ENCODE data around the gene TULP4.

Gene TULP4

DNA sequence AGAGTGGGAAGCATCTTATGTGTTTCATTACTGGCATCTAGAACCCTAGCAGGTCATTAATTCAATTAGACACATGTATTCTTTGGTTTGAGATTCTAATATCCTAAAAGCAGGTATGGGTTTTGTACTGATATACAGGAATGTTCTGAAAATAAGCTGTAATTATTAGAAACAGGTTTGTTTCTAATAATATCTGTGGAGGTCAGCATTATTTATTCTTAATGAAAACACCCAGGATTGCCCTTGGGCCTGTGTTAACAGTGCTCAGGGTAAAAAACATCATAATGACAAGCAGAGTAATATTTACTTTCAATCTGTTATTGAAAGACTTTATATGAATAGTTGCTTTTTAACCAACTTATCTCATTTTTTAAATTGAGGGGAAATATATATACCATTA lies 8.0 kb upstream of the TULP4 start:
- no peak for DNase-seq
- no peak overlapping the region for H3K18ac ChIP-seq (ENCODE audit: low read length)
- H2AK5ac ChIP-seq (ENCODE audit: low read length) = no peak overlapping the region
- no peak overlapping the region for H2BK15ac ChIP-seq (replicated peaks; ENCODE audit: low read depth)
- H4K8ac ChIP-seq (ENCODE audit: low read depth, low read length) = no peak overlapping the region
- H3K9ac ChIP-seq (ENCODE audit: low read length) = no peak overlapping the region
- H3K23ac ChIP-seq (ENCODE audit: low read length) = no peak overlapping the region
- no peak overlapping the region for H3K4ac ChIP-seq (ENCODE audit: low read depth, low read length)
- no peaks in the 10 kb centered on the region for H3K79me1 ChIP-seq (ENCODE audit: low read length)
- no peak overlapping the region for H2BK120ac ChIP-seq (ENCODE audit: low read depth, low read length)
- no peak overlapping the region for H3K56ac ChIP-seq (ENCODE audit: low read length)
- no peaks in the 10 kb centered on the region for H3K79me2 ChIP-seq (ENCODE audit: control insufficient read depth, insufficient read depth, low read length)
- no peaks in the 10 kb centered on the region for H3K4me1 ChIP-seq (ENCODE audit: control insufficient read depth, low read depth, low read length)
- H3K4me2 ChIP-seq (ENCODE audit: low read length) = no peak overlapping the region
- H3K4me3 ChIP-seq (ENCODE audit: low read length) = no peak overlapping the region
- no peak overlapping the region for H3K27ac ChIP-seq (ENCODE audit: low read depth, low read length)
- no peak overlapping the region for H4K5ac ChIP-seq (ENCODE audit: low read length)
- H2BK5ac ChIP-seq (ENCODE audit: low read length) = no peak overlapping the region
- H3K27me3 ChIP-seq (ENCODE audit: insufficient read depth, low read length, poor library complexity) = no peaks in the 10 kb centered on the region
- H3K36me3 ChIP-seq (ENCODE audit: control insufficient read depth, insufficient read depth, low read length) = no peaks in the 10 kb centered on the region

- Histone ChIP-seq H3K4ac (ENCODE audit: low read depth, low read length) (no peak overlapping the region), H3K36me3 (ENCODE audit: control insufficient read depth, insufficient read depth, low read length) (no peaks in the 10 kb centered on the region)
- WGBS (ENCODE audit: extremely low coverage, insufficient coverage, low lambda C conversion rate) = no CpG with 5 or more reads among the region's 5 CpGs
Measured at GRCh38 chr6:158309814-158310213, 2.5 kb upstream of the TULP4 start.

GRCh38 chr6:158311193-158311592 lies 1.1 kb upstream of the TULP4 start:
- no peak overlapping the region for H3K56ac ChIP-seq (ENCODE audit: low read length)

More at GRCh38 chr6:158309814-158310213, 2.5 kb upstream of the TULP4 start:
- H2BK120ac ChIP-seq (ENCODE audit: low read depth, low read length) = no peak overlapping the region
- no peak overlapping the region for H4K5ac ChIP-seq (ENCODE audit: low read length)
- no peaks in the 10 kb centered on the region for H3K4me1 ChIP-seq (ENCODE audit: control insufficient read depth, low read depth, low read length)
- H3K4me3 ChIP-seq (ENCODE audit: low read length) = no peak overlapping the region
- H3K18ac ChIP-seq (ENCODE audit: low read length) = no peak overlapping the region
- no peaks in the 10 kb centered on the region for H3K27me3 ChIP-seq (ENCODE audit: insufficient read depth, low read length, poor library complexity)
- H4K8ac ChIP-seq (ENCODE audit: low read depth, low read length) = no peak overlapping the region
- no peak for DNase-seq
- H3K4me2 ChIP-seq (ENCODE audit: low read length) = no peak overlapping the region
- no peak overlapping the region for H2AK5ac ChIP-seq (ENCODE audit: low read length)
- H2BK5ac ChIP-seq (ENCODE audit: low read length) = no peak overlapping the region
- H2BK15ac ChIP-seq (replicated peaks; ENCODE audit: low read depth) = no peak overlapping the region
- H3K23ac ChIP-seq (ENCODE audit: low read length) = no peak overlapping the region
- H3K79me2 ChIP-seq (ENCODE audit: control insufficient read depth, insufficient read depth, low read length) = no peaks in the 10 kb centered on the region
- no peak overlapping the region for H3K56ac ChIP-seq (ENCODE audit: low read length)
- no peak overlapping the region for H3K27ac ChIP-seq (ENCODE audit: low read depth, low read length)
- no peaks in the 10 kb centered on the region for H3K79me1 ChIP-seq (ENCODE audit: low read length)
- no peak overlapping the region for H3K9ac ChIP-seq (ENCODE audit: low read length)

GRCh38 chr6:158311626-158312025 lies 639 bp upstream of the TULP4 start:
- Histone ChIP-seq H4K5ac (ENCODE audit: low read length) (no peak overlapping the region), H3K36me3 (ENCODE audit: control insufficient read depth, insufficient read depth, low read length) (no peaks in the 10 kb centered on the region), H2BK15ac (replicated peaks; ENCODE audit: low read depth) (no peak overlapping the region), H3K18ac (ENCODE audit: low read length) (no peak overlapping the region), H3K4me3 (ENCODE audit: low read length) (no peak overlapping the region), H3K56ac (ENCODE audit: low read length) (no peak overlapping the region), H2BK120ac (ENCODE audit: low read depth, low read length) (no peak overlapping the region), H3K27ac (ENCODE audit: low read depth, low read length) (no peak overlapping the region), H3K4me1 (ENCODE audit: control insufficient read depth, low read depth, low read length) (no peaks in the 10 kb centered on the region), H3K79me2 (ENCODE audit: control insufficient read depth, insufficient read depth, low read length) (peaks cover 1% of the 10 kb centered on the region), H3K4me2 (ENCODE audit: low read length) (no peak overlapping the region), H2AK5ac (ENCODE audit: low read length) (no peak overlapping the region), H3K79me1 (ENCODE audit: low read length) (peaks cover 1% of the 10 kb centered on the region), H2BK5ac (ENCODE audit: low read length) (no peak overlapping the region), H3K9ac (ENCODE audit: low read length) (no peak overlapping the region), H3K4ac (ENCODE audit: low read depth, low read length) (no peak overlapping the region), H3K27me3 (ENCODE audit: insufficient read depth, low read length, poor library complexity) (no peaks in the 10 kb centered on the region), H3K23ac (ENCODE audit: low read length) (no peak overlapping the region), H4K8ac (ENCODE audit: low read depth, low read length) (no peak overlapping the region)
- DNase-seq = no peak
- WGBS (ENCODE audit: extremely low coverage, insufficient coverage, low lambda C conversion rate) = no CpG with 5 or more reads among the region's 4 CpGs

More at GRCh38 chr6:158311193-158311592, 1.1 kb upstream of the TULP4 start:
- H3K79me2 ChIP-seq (ENCODE audit: control insufficient read depth, insufficient read depth, low read length) = no peaks in the 10 kb centered on the region
- no CpG with 5 or more reads among the region's 8 CpGs for WGBS (ENCODE audit: extremely low coverage, insufficient coverage, low lambda C conversion rate)
- no peaks in the 10 kb centered on the region for H3K79me1 ChIP-seq (ENCODE audit: low read length)
- no peak overlapping the region for H3K4ac ChIP-seq (ENCODE audit: low read depth, low read length)
- H3K18ac ChIP-seq (ENCODE audit: low read length) = no peak overlapping the region
- H3K4me1 ChIP-seq (ENCODE audit: control insufficient read depth, low read depth, low read length) = no peaks in the 10 kb centered on the region
- no peaks in the 10 kb centered on the region for H3K27me3 ChIP-seq (ENCODE audit: insufficient read depth, low read length, poor library complexity)
- H2BK120ac ChIP-seq (ENCODE audit: low read depth, low read length) = no peak overlapping the region
- H3K27ac ChIP-seq (ENCODE audit: low read depth, low read length) = no peak overlapping the region
- H2AK5ac ChIP-seq (ENCODE audit: low read length) = no peak overlapping the region
- H3K9ac ChIP-seq (ENCODE audit: low read length) = no peak overlapping the region
- H2BK15ac ChIP-seq (replicated peaks; ENCODE audit: low read depth) = no peak overlapping the region
- H2BK5ac ChIP-seq (ENCODE audit: low read length) = no peak overlapping the region
- no peak overlapping the region for H3K23ac ChIP-seq (ENCODE audit: low read length)
- no peaks in the 10 kb centered on the region for H3K36me3 ChIP-seq (ENCODE audit: control insufficient read depth, insufficient read depth, low read length)
- no peak overlapping the region for H3K4me3 ChIP-seq (ENCODE audit: low read length)
- H3K4me2 ChIP-seq (ENCODE audit: low read length) = no peak overlapping the region
- H4K8ac ChIP-seq (ENCODE audit: low read depth, low read length) = no peak overlapping the region
- no peak for DNase-seq
- H4K5ac ChIP-seq (ENCODE audit: low read length) = no peak overlapping the region

DNA sequence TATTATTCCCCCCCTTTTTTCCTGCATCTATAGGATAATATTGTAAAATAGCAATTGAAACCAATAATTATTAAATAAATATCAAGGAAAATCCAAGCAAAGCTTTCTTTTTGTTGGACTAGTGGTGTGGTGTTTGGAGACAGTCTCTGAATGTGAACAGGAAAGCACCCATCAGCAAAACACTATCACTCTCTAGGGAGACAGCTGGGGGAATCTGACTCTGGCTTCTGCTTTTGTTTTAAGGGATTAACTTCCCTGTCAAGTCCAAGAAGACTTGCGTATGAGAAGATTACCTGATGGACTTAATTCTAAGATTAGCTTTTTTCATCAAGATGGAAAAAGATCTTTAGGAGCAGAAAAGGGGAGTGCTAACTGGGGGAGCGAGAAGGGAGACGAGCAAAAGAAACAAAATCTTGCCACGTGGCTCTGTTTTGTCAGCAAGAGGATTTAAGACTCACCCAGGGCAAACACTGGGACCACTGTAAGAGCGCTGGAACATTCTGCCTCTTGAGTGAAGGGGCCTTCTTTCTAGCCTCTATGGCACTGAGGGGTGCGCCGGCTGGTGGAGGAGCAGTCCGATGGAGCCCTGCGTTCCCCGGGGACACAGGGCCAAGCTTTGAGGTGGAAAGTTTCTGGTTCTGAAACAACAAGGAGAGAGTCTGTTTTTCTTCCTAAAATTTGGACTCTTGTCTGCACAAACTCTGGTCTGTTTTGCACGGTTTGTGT lies 570 bp downstream of the TULP4 start:
- no peak overlapping the region for H4K5ac ChIP-seq (ENCODE audit: low read length)
- peaks cover 3% of the 10 kb centered on the region for H3K79me2 ChIP-seq (ENCODE audit: control insufficient read depth, insufficient read depth, low read length)
- no peaks in the 10 kb centered on the region for H3K36me3 ChIP-seq (ENCODE audit: control insufficient read depth, insufficient read depth, low read length)
- H2BK5ac ChIP-seq (ENCODE audit: low read length) = no peak overlapping the region
- no peak overlapping the region for H2BK120ac ChIP-seq (ENCODE audit: low read depth, low read length)
- no peaks in the 10 kb centered on the region for H3K4me1 ChIP-seq (ENCODE audit: control insufficient read depth, low read depth, low read length)
- no peak overlapping the region for H2AK5ac ChIP-seq (ENCODE audit: low read length)
- no peak overlapping the region for H3K4me2 ChIP-seq (ENCODE audit: low read length)
- no peak overlapping the region for H4K8ac ChIP-seq (ENCODE audit: low read depth, low read length)
- DNase-seq = no peak
- no peak overlapping the region for H3K27ac ChIP-seq (ENCODE audit: low read depth, low read length)
- no peak overlapping the region for H3K9ac ChIP-seq (ENCODE audit: low read length)
- H2BK15ac ChIP-seq (replicated peaks; ENCODE audit: low read depth) = no peak overlapping the region
- peaks cover 4% of the 10 kb centered on the region for H3K79me1 ChIP-seq (ENCODE audit: low read length)
- H3K56ac ChIP-seq (ENCODE audit: low read length) = no peak overlapping the region
- H3K18ac ChIP-seq (ENCODE audit: low read length) = no peak overlapping the region
- WGBS (ENCODE audit: extremely low coverage, insufficient coverage, low lambda C conversion rate) = no CpG with 5 or more reads among the region's 11 CpGs
- H3K4me3 ChIP-seq (ENCODE audit: low read length) = no peak overlapping the region
- H3K23ac ChIP-seq (ENCODE audit: low read length) = no peak overlapping the region
- no peaks in the 10 kb centered on the region for H3K27me3 ChIP-seq (ENCODE audit: insufficient read depth, low read length, poor library complexity)
- no peak overlapping the region for H3K4ac ChIP-seq (ENCODE audit: low read depth, low read length)

DNA sequence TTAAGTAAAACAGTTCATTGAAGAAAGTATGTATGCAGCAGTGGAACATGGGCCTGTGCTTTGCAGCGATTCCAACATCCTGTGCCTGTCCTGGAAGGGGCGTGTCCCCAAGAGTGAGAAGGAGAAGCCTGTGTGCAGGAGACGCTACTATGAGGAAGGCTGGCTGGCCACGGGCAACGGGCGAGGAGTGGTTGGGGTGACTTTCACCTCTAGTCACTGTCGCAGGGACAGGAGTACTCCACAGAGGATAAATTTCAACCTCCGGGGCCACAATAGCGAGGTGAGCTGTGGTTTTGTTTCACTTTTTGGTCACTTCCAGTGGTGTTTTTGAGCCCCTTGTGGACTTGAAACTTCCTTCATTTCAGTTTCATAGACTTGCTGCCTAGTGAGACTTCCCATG lies 1.7 kb downstream of the TULP4 start:
- Histone ChIP-seq H3K4me3 (ENCODE audit: low read length) (no peak overlapping the region), H3K27ac (ENCODE audit: low read depth, low read length) (no peak overlapping the region), H3K4me2 (ENCODE audit: low read length) (no peak overlapping the region), H3K9ac (ENCODE audit: low read length) (no peak overlapping the region), H3K4ac (ENCODE audit: low read depth, low read length) (no peak overlapping the region), H2BK15ac (replicated peaks; ENCODE audit: low read depth) (no peak overlapping the region), H3K27me3 (ENCODE audit: insufficient read depth, low read length, poor library complexity) (no peaks in the 10 kb centered on the region), H2BK120ac (ENCODE audit: low read depth, low read length) (no peak overlapping the region), H2BK5ac (ENCODE audit: low read length) (no peak overlapping the region), H2AK5ac (ENCODE audit: low read length) (no peak overlapping the region), H3K36me3 (ENCODE audit: control insufficient read depth, insufficient read depth, low read length) (no peaks in the 10 kb centered on the region), H3K4me1 (ENCODE audit: control insufficient read depth, low read depth, low read length) (no peaks in the 10 kb centered on the region), H3K18ac (ENCODE audit: low read length) (no peak overlapping the region), H4K5ac (ENCODE audit: low read length) (no peak overlapping the region), H3K56ac (ENCODE audit: low read length) (no peak overlapping the region), H3K79me2 (ENCODE audit: control insufficient read depth, insufficient read depth, low read length) (peaks cover 3% of the 10 kb centered on the region), H3K23ac (ENCODE audit: low read length) (no peak overlapping the region), H4K8ac (ENCODE audit: low read depth, low read length) (no peak overlapping the region), H3K79me1 (ENCODE audit: low read length) (peaks cover 7% of the 10 kb centered on the region)
- DNase-seq = no peak
- no CpG with 5 or more reads among the region's 9 CpGs for WGBS (ENCODE audit: extremely low coverage, insufficient coverage, low lambda C conversion rate)
